ENCODE measurements around the gene NRL.

Gene NRL

GRCh38 chr14:24072881-24073877 is 41.6 kb downstream of the NRL start:
- Histone ChIP-seq H3K27me3 (ENCODE audit: control insufficient read depth in 2 of 2, insufficient read depth in 2 of 2, low read length in 2 of 2) (no peaks in the 10 kb centered on the region), H3K27ac (ENCODE audit: low read depth in 2 of 2, low read length in 2 of 2) (no peak overlapping the region), H3K9ac (ENCODE audit: low read depth in 1 of 2, low read length in 2 of 2) (no peak overlapping the region), H3K4me1 (ENCODE audit: control insufficient read depth in 2 of 2, insufficient read depth in 2 of 2, low read length in 2 of 2) (peaks cover 12 to 18% of the 10 kb centered on the region in 2 donors), H3K4me3 (ENCODE audit: low read length in 2 of 2) (no peak overlapping the region), H3K9me3 (ENCODE audit: control insufficient read depth in 2 of 2, low read length in 2 of 2) (no peaks in the 10 kb centered on the region), H3K36me3 (ENCODE audit: control insufficient read depth in 2 of 2, insufficient read depth in 2 of 2, low read length in 2 of 2) (no peaks in the 10 kb centered on the region)

GRCh38 chr14:24072436-24072835 is 42.3 kb downstream of the NRL start:
- Histone ChIP-seq H3K9ac (ENCODE audit: low read depth in 1 of 2, low read length in 2 of 2) (no peak overlapping the region), H3K4me3 (ENCODE audit: low read length in 2 of 2) (no peak overlapping the region), H3K9me3 (ENCODE audit: control insufficient read depth in 2 of 2, low read length in 2 of 2) (no peaks in the 10 kb centered on the region), H3K36me3 (ENCODE audit: control insufficient read depth in 2 of 2, insufficient read depth in 2 of 2, low read length in 2 of 2) (no peaks in the 10 kb centered on the region), H3K4me1 (ENCODE audit: control insufficient read depth in 2 of 2, insufficient read depth in 2 of 2, low read length in 2 of 2) (peaks cover 16 to 22% of the 10 kb centered on the region in 2 donors), H3K27me3 (ENCODE audit: control insufficient read depth in 2 of 2, insufficient read depth in 2 of 2, low read length in 2 of 2) (no peaks in the 10 kb centered on the region), H3K27ac (ENCODE audit: low read depth in 2 of 2, low read length in 2 of 2) (no peak overlapping the region)

- Histone ChIP-seq H3K36me3 (ENCODE audit: control insufficient read depth in 2 of 2, insufficient read depth in 2 of 2, low read length in 2 of 2) (no peaks in the 10 kb centered on the region), H3K9me3 (ENCODE audit: control insufficient read depth in 2 of 2, low read length in 2 of 2) (no peaks in the 10 kb centered on the region), H3K27ac (ENCODE audit: low read depth in 2 of 2, low read length in 2 of 2) (no peak overlapping the region), H3K4me3 (ENCODE audit: low read length in 2 of 2) (peak overlapping the region in 1 of 2 donors; percentile 13), H3K27me3 (ENCODE audit: control insufficient read depth in 2 of 2, insufficient read depth in 2 of 2, low read length in 2 of 2) (no peaks in the 10 kb centered on the region), H3K9ac (ENCODE audit: low read depth in 1 of 2, low read length in 2 of 2) (no peak overlapping the region), H3K4me1 (ENCODE audit: control insufficient read depth in 2 of 2, insufficient read depth in 2 of 2, low read length in 2 of 2) (peaks cover 21 to 28% of the 10 kb centered on the region in 2 donors)
Measured at GRCh38 chr14:24071836-24072430, 42.8 kb downstream of the NRL start.

GRCh38 chr14:24071144-24071697 is 43.5 kb downstream of the NRL start, which contains the start of gene CPNE6:
Gene CPNE6 (plus strand): TSS chr14:24071562. CDS start chr14:24072937, 1,375 bp downstream.
- Histone ChIP-seq H3K9ac (ENCODE audit: low read depth in 1 of 2, low read length in 2 of 2) (no peak within 1 kb of the TSS), H3K27ac (ENCODE audit: low read depth in 2 of 2, low read length in 2 of 2) (no peak within 1 kb of the TSS), H3K36me3 (ENCODE audit: control insufficient read depth in 2 of 2, insufficient read depth in 2 of 2, low read length in 2 of 2) (no peaks in the 10 kb centered on the region), H3K4me1 (ENCODE audit: control insufficient read depth in 2 of 2, insufficient read depth in 2 of 2, low read length in 2 of 2) (peaks cover 26 to 34% of the 10 kb centered on the region in 2 donors), H3K4me3 (ENCODE audit: low read length in 2 of 2) (peak within 1 kb of the TSS in 1 of 2 donors; percentile 13), H3K27me3 (ENCODE audit: control insufficient read depth in 2 of 2, insufficient read depth in 2 of 2, low read length in 2 of 2) (no peaks in the 10 kb centered on the region), H3K9me3 (ENCODE audit: control insufficient read depth in 2 of 2, low read length in 2 of 2) (no peaks in the 10 kb centered on the region)

- Histone ChIP-seq H3K27me3 (ENCODE audit: control insufficient read depth in 2 of 2, insufficient read depth in 2 of 2, low read length in 2 of 2) (no peaks in the 10 kb centered on the region), H3K4me3 (ENCODE audit: low read length in 2 of 2) (no peak overlapping the region), H3K27ac (ENCODE audit: low read depth in 2 of 2, low read length in 2 of 2) (no peak overlapping the region), H3K9ac (ENCODE audit: low read depth in 1 of 2, low read length in 2 of 2) (no peak overlapping the region), H3K9me3 (ENCODE audit: control insufficient read depth in 2 of 2, low read length in 2 of 2) (no peaks in the 10 kb centered on the region), H3K36me3 (ENCODE audit: control insufficient read depth in 2 of 2, insufficient read depth in 2 of 2, low read length in 2 of 2) (no peaks in the 10 kb centered on the region), H3K4me1 (ENCODE audit: control insufficient read depth in 2 of 2, insufficient read depth in 2 of 2, low read length in 2 of 2) (peaks cover 27 to 37% of the 10 kb centered on the region in 2 donors)
Measured at GRCh38 chr14:24070285-24071143, 44.2 kb downstream of the NRL start.

- Histone ChIP-seq H3K36me3 (ENCODE audit: control insufficient read depth in 2 of 2, insufficient read depth in 2 of 2, low read length in 2 of 2) (no peaks in the 10 kb centered on the region), H3K4me3 (ENCODE audit: low read length in 2 of 2) (no peak overlapping the region), H3K9me3 (ENCODE audit: control insufficient read depth in 2 of 2, low read length in 2 of 2) (no peaks in the 10 kb centered on the region), H3K4me1 (ENCODE audit: control insufficient read depth in 2 of 2, insufficient read depth in 2 of 2, low read length in 2 of 2) (peaks cover 27 to 33% of the 10 kb centered on the region in 2 donors), H3K27me3 (ENCODE audit: control insufficient read depth in 2 of 2, insufficient read depth in 2 of 2, low read length in 2 of 2) (no peaks in the 10 kb centered on the region), H3K27ac (ENCODE audit: low read depth in 2 of 2, low read length in 2 of 2) (no peak overlapping the region), H3K9ac (ENCODE audit: low read depth in 1 of 2, low read length in 2 of 2) (no peak overlapping the region)
Measured at GRCh38 chr14:24069411-24069735, 45.4 kb downstream of the NRL start.

GRCh38 chr14:24068711-24069410 is 45.9 kb downstream of the NRL start:
- Histone ChIP-seq H3K36me3 (ENCODE audit: control insufficient read depth in 2 of 2, insufficient read depth in 2 of 2, low read length in 2 of 2) (no peaks in the 10 kb centered on the region), H3K27ac (ENCODE audit: low read depth in 2 of 2, low read length in 2 of 2) (no peak overlapping the region), H3K27me3 (ENCODE audit: control insufficient read depth in 2 of 2, insufficient read depth in 2 of 2, low read length in 2 of 2) (no peaks in the 10 kb centered on the region), H3K9ac (ENCODE audit: low read depth in 1 of 2, low read length in 2 of 2) (no peak overlapping the region), H3K4me1 (ENCODE audit: control insufficient read depth in 2 of 2, insufficient read depth in 2 of 2, low read length in 2 of 2) (peaks cover 27 to 33% of the 10 kb centered on the region in 2 donors), H3K9me3 (ENCODE audit: control insufficient read depth in 2 of 2, low read length in 2 of 2) (no peaks in the 10 kb centered on the region), H3K4me3 (ENCODE audit: low read length in 2 of 2) (no peak overlapping the region)

GRCh38 chr14:24067133-24068082 is 47.3 kb downstream of the NRL start:
- H3K9me3 ChIP-seq (ENCODE audit: control insufficient read depth in 2 of 2, low read length in 2 of 2), result no peaks in the 10 kb centered on the region
- H3K4me3 ChIP-seq (ENCODE audit: low read length in 2 of 2), result peak overlapping the region in 1 of 2 donors; percentile 7
- peaks cover 24 to 27% of the 10 kb centered on the region in 2 donors for H3K4me1 ChIP-seq (ENCODE audit: control insufficient read depth in 2 of 2, insufficient read depth in 2 of 2, low read length in 2 of 2)
- H3K27me3 ChIP-seq (ENCODE audit: control insufficient read depth in 2 of 2, insufficient read depth in 2 of 2, low read length in 2 of 2), result no peaks in the 10 kb centered on the region
- H3K36me3 ChIP-seq (ENCODE audit: control insufficient read depth in 2 of 2, insufficient read depth in 2 of 2, low read length in 2 of 2), result no peaks in the 10 kb centered on the region
- peak overlapping the region; percentile 65 to 72 for H3K27ac ChIP-seq (ENCODE audit: low read depth in 2 of 2, low read length in 2 of 2)
- H3K9ac ChIP-seq (ENCODE audit: low read depth in 1 of 2, low read length in 2 of 2), result peak overlapping the region in 1 of 2 donors; percentile 37
